Lung (tissue), 12 donors: ENCODE measurements around the gene LELP1. TPM values are rescaled to one million over a fixed set of nuclear protein-coding genes. Genes with fewer than 3 reads are reported as not detected.

Experiments used
- ATAC-seq: fragments of 200-7000 bp; cut with Tn5 transposase; one replicate; pipeline ENCODE4 v1.9.1; 2020; ENCODE audit warnings: moderate number of reproducible peaks; ENCODE audit not compliant: insufficient read depth, low FRiP score
- DNase-seq, 3 donors: peaks; one replicate each; pipeline ENCODE4 v3.0.0-alpha.2; 2013 to 2017
- H3K27ac ChIP-seq, 2 donors: one replicate each; pipeline ENCODE4 v1.5.1; 2013; ENCODE audit warnings: mild to moderate bottlenecking in 2 of 2, moderate library complexity in 2 of 2, control low read depth in 1 of 2, inconsistent platforms in 1 of 2, low read depth in 1 of 2, low read length in 1 of 2
- H3K27me3 ChIP-seq, 3 donors: one replicate each; pipeline ENCODE4 v1.5.1; 2013; ENCODE audit warnings: low read length in 2 of 3; ENCODE audit not compliant: control insufficient read depth in 3 of 3, insufficient read depth in 3 of 3
- H3K36me3 ChIP-seq, 4 donors: one replicate each; pipeline ENCODE4 v1.5.1; 2013; ENCODE audit warnings: low read length in 4 of 4, mild to moderate bottlenecking in 1 of 4, moderate library complexity in 1 of 4; ENCODE audit not compliant: control insufficient read depth in 4 of 4, insufficient read depth in 4 of 4
- H3K4me1 ChIP-seq, 5 donors: one replicate each; pipeline ENCODE4 v1.5.1; 2013; ENCODE audit warnings: low read length in 5 of 5, mild to moderate bottlenecking in 2 of 5, moderate library complexity in 1 of 5; ENCODE audit not compliant: control insufficient read depth in 5 of 5, insufficient read depth in 5 of 5
- H3K4me3 ChIP-seq: one replicate; pipeline ENCODE4 v1.5.1; 2013; ENCODE audit warnings: mild to moderate bottlenecking, control low read depth, moderate library complexity
- H3K9ac ChIP-seq, 2 donors: one replicate each; pipeline ENCODE4 v1.5.1; 2013; ENCODE audit warnings: low read length in 2 of 2, control low read depth in 1 of 2; ENCODE audit not compliant: insufficient read depth in 1 of 2
- H3K9me3 ChIP-seq, 4 donors: one replicate each; pipeline ENCODE4 v1.5.1; 2013; ENCODE audit warnings: low read length in 3 of 4, mild to moderate bottlenecking in 1 of 4, moderate library complexity in 1 of 4; ENCODE audit not compliant: control insufficient read depth in 4 of 4, insufficient read depth in 3 of 4
- WGBS, 2 donors: extraction: QIAGEN DNeasy Blood & Tissue Kit; methylation state at CpG; one replicate each; pipeline ENCODE4 v1.1.7; 2013; 5-methylcytosine and 5-hydroxymethylcytosine counted together
- polyA plus RNA-seq, 2 donors: library from polyadenylated mRNA; stranded (reverse); fragments of 200-250 nt; gene quantifications; one replicate each; pipeline ENCODE4 v1.2.1, GENCODE V29; 2013
- total RNA-seq, 2 donors: library from RNA; depleted of rRNA in 1 of 2; stranded (reverse); fragments of >200 nt in 1 of 2; gene quantifications; one replicate each; pipeline ENCODE4 v1.2.1, GENCODE V29; 2014 to 2021
- TF ChIP-seq, protein P1 (sequence below): IDR thresholded peaks from 2 replicates; pipeline ENCODE4 v1.5.1; 2012; ENCODE audit warnings: mild to moderate bottlenecking; ENCODE audit errors: control extremely low read depth, extremely low read depth
- donor health status: control.
- donor health status: control.
- donor health status: Bipolar disorder and iron deficiency.
- donor health status: healthy.
- donor health status: DM: yes; HTN: yes; CAD: no.

The LELP1 gene
- total and polyA plus RNA-seq, 4 donors, result not detected

GRCh38 chr1:153231363-153231762 is 28.1 kb downstream of the LELP1 start:
- TF ChIP-seq, protein P1, sequence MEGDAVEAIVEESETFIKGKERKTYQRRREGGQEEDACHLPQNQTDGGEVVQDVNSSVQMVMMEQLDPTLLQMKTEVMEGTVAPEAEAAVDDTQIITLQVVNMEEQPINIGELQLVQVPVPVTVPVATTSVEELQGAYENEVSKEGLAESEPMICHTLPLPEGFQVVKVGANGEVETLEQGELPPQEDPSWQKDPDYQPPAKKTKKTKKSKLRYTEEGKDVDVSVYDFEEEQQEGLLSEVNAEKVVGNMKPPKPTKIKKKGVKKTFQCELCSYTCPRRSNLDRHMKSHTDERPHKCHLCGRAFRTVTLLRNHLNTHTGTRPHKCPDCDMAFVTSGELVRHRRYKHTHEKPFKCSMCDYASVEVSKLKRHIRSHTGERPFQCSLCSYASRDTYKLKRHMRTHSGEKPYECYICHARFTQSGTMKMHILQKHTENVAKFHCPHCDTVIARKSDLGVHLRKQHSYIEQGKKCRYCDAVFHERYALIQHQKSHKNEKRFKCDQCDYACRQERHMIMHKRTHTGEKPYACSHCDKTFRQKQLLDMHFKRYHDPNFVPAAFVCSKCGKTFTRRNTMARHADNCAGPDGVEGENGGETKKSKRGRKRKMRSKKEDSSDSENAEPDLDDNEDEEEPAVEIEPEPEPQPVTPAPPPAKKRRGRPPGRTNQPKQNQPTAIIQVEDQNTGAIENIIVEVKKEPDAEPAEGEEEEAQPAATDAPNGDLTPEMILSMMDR, result no peak
- Histone ChIP-seq H3K27me3 (peaks cover 0 to 14% (median 0%) of the 10 kb centered on the region in 3 donors), H3K9ac (no peak overlapping the region), H3K4me3 (no peak overlapping the region), H3K9me3 (no peaks in the 10 kb centered on the region), H3K36me3 (no peaks in the 10 kb centered on the region), H3K4me1 (peaks cover 0 to 3% (median 0%) of the 10 kb centered on the region in 5 donors), H3K27ac (no peak overlapping the region)
- WGBS, 2 donors, result 74 to 76% methylated on average over 4 of the region's 4 CpGs
- no peak for ATAC-seq
- DNase-seq, result no peak

GRCh38 chr1:153231785-153232184 is 28.6 kb downstream of the LELP1 start:
- WGBS, 2 donors, result 21 to 48% methylated on average over 2 of the region's 2 CpGs
- Histone ChIP-seq H3K9ac (no peak overlapping the region), H3K4me3 (no peak overlapping the region), H3K36me3 (no peaks in the 10 kb centered on the region), H3K27me3 (peaks cover 0 to 14% (median 0%) of the 10 kb centered on the region in 3 donors), H3K9me3 (no peaks in the 10 kb centered on the region), H3K4me1 (peaks cover 0 to 3% (median 0%) of the 10 kb centered on the region in 5 donors), H3K27ac (no peak overlapping the region)
- TF ChIP-seq, protein P1, result no peak
- no peak for ATAC-seq
- no peak for DNase-seq

DNA sequence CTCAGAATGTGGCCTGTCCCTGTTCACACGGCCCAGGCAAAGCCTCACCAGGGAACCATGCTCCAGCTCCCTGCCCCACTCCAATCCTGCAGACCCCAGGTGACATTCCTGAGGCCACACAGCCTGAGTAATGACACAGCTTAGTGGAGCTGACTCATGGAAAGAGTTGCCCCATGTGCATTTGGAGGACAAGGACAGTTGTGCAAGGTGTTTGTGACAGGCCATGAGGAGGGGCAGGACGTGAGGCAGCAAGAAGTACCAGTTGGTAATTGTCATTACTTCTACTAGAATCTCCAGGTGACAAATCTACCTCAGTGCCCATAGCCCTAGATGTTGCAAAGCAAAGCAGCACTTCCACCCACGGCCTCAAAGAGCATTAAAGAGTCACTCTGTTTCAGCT is 29.3 kb downstream of the LELP1 start:
- peaks cover 0 to 3% (median 0%) of the 10 kb centered on the region in 5 donors for H3K4me1 ChIP-seq
- peaks cover 0 to 14% (median 0%) of the 10 kb centered on the region in 3 donors for H3K27me3 ChIP-seq
- H3K27ac ChIP-seq, result no peak overlapping the region
- ATAC-seq, result no peak
- TF ChIP-seq, protein P1, result no peak
- no peaks in the 10 kb centered on the region for H3K36me3 ChIP-seq
- no peak overlapping the region for H3K9ac ChIP-seq
- WGBS, 2 donors, result 38 to 48% methylated on average over 3 of the region's 3 CpGs
- H3K9me3 ChIP-seq, result no peaks in the 10 kb centered on the region
- no peak for DNase-seq
- H3K4me3 ChIP-seq, result no peak overlapping the region

- DNase-seq (no peak), ATAC-seq (no peak)
- peaks cover 0 to 3% (median 0%) of the 10 kb centered on the region in 5 donors for H3K4me1 ChIP-seq
- WGBS, 2 donors, result 85 to 96% methylated on average over 1 of the region's 1 CpG
- no peaks in the 10 kb centered on the region for H3K9me3 ChIP-seq
- H3K4me3 ChIP-seq, result no peak overlapping the region
- H3K27ac ChIP-seq, result no peak overlapping the region
- H3K9ac ChIP-seq, result no peak overlapping the region
- H3K27me3 ChIP-seq, result peaks cover 0 to 12% (median 0%) of the 10 kb centered on the region in 3 donors
- no peaks in the 10 kb centered on the region for H3K36me3 ChIP-seq
- TF ChIP-seq, protein P1, result no peak
Measured at GRCh38 chr1:153233448-153233847, 30.2 kb downstream of the LELP1 start.
